MM.1S (cell line): ENCODE results near the gene WDFY4.

Experiments
- CTCF ChIP-seq: fragments of 300-600 bp; sonication (generic); IDR thresholded peaks from 2 replicates; pipeline ENCODE4 v1.5.1; 2016; ENCODE audit warnings: antibody characterized with exemption, low read length, mixed read lengths
- EZH2 ChIP-seq: fragments of 300-600 bp; sonication (generic); optimal IDR thresholded peaks from 2 replicates; pipeline ENCODE3; 2017; ENCODE audit warnings: low read depth, mild to moderate bottlenecking, antibody characterized with exemption, low read length, mixed read lengths
- EZH2phosphoT487 ChIP-seq: fragments of 300-600 bp; sonication (generic); IDR thresholded peaks from 2 replicates; pipeline ENCODE4 v1.6.1; 2018; ENCODE audit warnings: antibody characterized with exemption, low read length

DNA sequence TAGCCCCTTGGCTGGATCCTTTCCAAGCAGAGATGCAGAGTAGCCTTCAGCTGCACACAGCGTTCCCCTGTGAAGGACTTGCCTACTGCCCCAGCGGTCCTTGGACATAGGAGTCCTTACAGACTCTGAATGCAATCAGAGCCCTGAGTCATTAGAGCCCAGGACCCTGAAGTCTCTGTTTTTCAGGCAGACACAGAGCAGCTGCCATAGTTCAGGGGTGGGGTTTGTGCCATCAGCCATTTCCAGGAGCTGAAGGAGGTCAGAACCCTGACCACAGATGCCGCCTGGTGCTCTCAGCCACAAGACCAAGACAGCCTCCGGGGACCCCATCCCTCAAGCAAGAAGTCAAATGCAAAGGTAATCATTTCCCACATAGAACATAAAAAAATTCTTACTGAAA is 32.8 kb upstream of the WDFY4 start:
- no peak for TF ChIP-seq CTCF
- TF ChIP-seq EZH2: no peak
- no peak for TF ChIP-seq EZH2phosphoT487
